SK-N-SH (cell line): ENCODE results near the gene RNF32. TPM values are rescaled to one million over a fixed set of nuclear protein-coding genes. Genes with fewer than 3 reads are reported as not detected.

Experiments
- CTCF ChIA-PET: fragments of 300-600, 350-600 bp; formaldehyde crosslinking; extraction: SDS; loops from one replicate; lab custom pipeline; 2021; lab: Yijun Ruan, JAX
- POLR2A ChIA-PET: fragments of 350-600 bp; sonication (Branson Sonifier 250); formaldehyde crosslinking; extraction: SDS; loops from one replicate; lab custom pipeline; 2020; ENCODE audit warnings: antibody characterized with exemption, inconsistent platforms; lab: Yijun Ruan, JAX
- DNase-seq: peaks from one replicate; pipeline ENCODE4 v3.0.0; 2012
- H2AFZ ChIP-seq: fragments of 200-600 bp; sonication (generic); 2 replicates; pipeline ENCODE4 v1.8.1; 2016; ENCODE audit warnings: antibody characterized with exemption, mild to moderate bottlenecking, low read depth
- H3F3A ChIP-seq: fragments of 200-600 bp; sonication (generic); replicated peaks from 2 replicates; pipeline ENCODE3; 2016; ENCODE audit warnings: antibody characterized with exemption, mild to moderate bottlenecking; ENCODE audit not compliant: insufficient read depth
- H3K27ac ChIP-seq, 2 experiments: fragments of 200-500 bp in 1 of 2; fragments of 200-600 bp in 1 of 2; sonication (Bioruptor generic) in 1 of 2; sonication (generic), shearing (Covaris generic) in 1 of 2; 2 replicates each; pipeline versions ENCODE4 v1.5.1 to v1.6.1; 2014 to 2016; ENCODE audit warnings: low read depth in 2 of 2, inconsistent platforms in 1 of 2, low read length in 1 of 2, mild to moderate bottlenecking in 1 of 2, mixed read lengths in 1 of 2
- H3K27me3 ChIP-seq: fragments of 200-600 bp; sonication (generic), shearing (Covaris generic); 2 replicates; pipeline ENCODE4 v1.6.1; 2016; ENCODE audit warnings: mixed run types; ENCODE audit not compliant: insufficient read depth
- H3K36me3 ChIP-seq, 2 experiments: fragments of 200-500 bp in 1 of 2; fragments of 200-600 bp in 1 of 2; sonication (Bioruptor generic) in 1 of 2; sonication (generic) in 1 of 2; replicated peaks in 1 of 2; 2 replicates each; pipeline versions ENCODE3 to v1.5.1; 2014 to 2016; ENCODE audit warnings: low read length in 1 of 2, mild to moderate bottlenecking in 1 of 2; ENCODE audit not compliant: insufficient read depth in 2 of 2, control insufficient read depth in 1 of 2
- H3K4me1 ChIP-seq, 2 experiments: fragments of 200-500 bp in 1 of 2; fragments of 200-600 bp in 1 of 2; sonication (Bioruptor generic) in 1 of 2; sonication (generic), shearing (Covaris generic) in 1 of 2; 2 replicates each; pipeline versions ENCODE4 v1.5.1 to v1.6.1; 2014 to 2016; ENCODE audit warnings: low read depth in 1 of 2, low read length in 1 of 2, mixed run types in 1 of 2; ENCODE audit not compliant: insufficient read depth in 2 of 2, control insufficient read depth in 1 of 2
- H3K4me2 ChIP-seq: fragments of 200-600 bp; sonication (generic), shearing (Covaris generic); 2 replicates; pipeline ENCODE4 v1.6.1; 2017; ENCODE audit warnings: mixed run types
- H3K4me3 ChIP-seq, 2 experiments: fragments of 200-500 bp in 1 of 2; fragments of 200-600 bp in 1 of 2; sonication (Bioruptor generic) in 1 of 2; sonication (generic), shearing (Covaris generic) in 1 of 2; 2 replicates each; pipeline versions ENCODE4 v1.5.1 to v1.8.1; 2014 to 2016; ENCODE audit warnings: low read depth in 2 of 2, inconsistent platforms in 1 of 2, low read length in 1 of 2, mild to moderate bottlenecking in 1 of 2, mixed read lengths in 1 of 2, moderate library complexity in 1 of 2
- H3K79me2 ChIP-seq: fragments of 200-600 bp; sonication (generic); 2 replicates; pipeline ENCODE4 v1.8.1; 2017; ENCODE audit warnings: mild to moderate bottlenecking; ENCODE audit not compliant: insufficient read depth
- H3K9ac ChIP-seq: fragments of 200-600 bp; sonication (generic); 2 replicates; pipeline ENCODE4 v1.6.1; 2017; ENCODE audit warnings: mixed run types
- H3K9me2 ChIP-seq: fragments of 200-600 bp; sonication (generic); 2 replicates; pipeline ENCODE4 v1.6.1; 2017; ENCODE audit warnings: mixed run types
- H3K9me3 ChIP-seq: fragments of 200-600 bp; sonication (generic); 2 replicates; pipeline ENCODE4 v1.6.1; 2017; ENCODE audit warnings: mixed run types, mild to moderate bottlenecking, moderate library complexity
- H4K20me1 ChIP-seq: fragments of 200-600 bp; sonication (generic); 2 replicates; pipeline ENCODE4 v1.6.1; 2017; ENCODE audit warnings: mild to moderate bottlenecking, mixed run types; ENCODE audit not compliant: insufficient read depth
- ELF1 ChIP-seq: IDR thresholded peaks from 2 replicates; pipeline ENCODE4 v1.4.0; 2012
- FOXM1 ChIP-seq: IDR thresholded peaks from 2 replicates; pipeline ENCODE4 v1.4.0; 2012; ENCODE audit warnings: low read depth, mild to moderate bottlenecking
- RFX5 ChIP-seq: IDR thresholded peaks from 2 replicates; pipeline ENCODE4 v1.6.1; 2012; ENCODE audit warnings: mild to moderate bottlenecking, improper control_type of control experiment, low read length
- RXRA ChIP-seq: IDR thresholded peaks from 2 replicates; pipeline ENCODE4 v1.4.0; 2012; ENCODE audit warnings: low read depth, mild to moderate bottlenecking, borderline replicate concordance
- TEAD4 ChIP-seq: IDR thresholded peaks from 2 replicates; pipeline ENCODE4 v1.4.0; 2012; ENCODE audit warnings: mild to moderate bottlenecking, borderline replicate concordance; ENCODE audit not compliant: insufficient read depth
- YY1 ChIP-seq: IDR thresholded peaks from 2 replicates; pipeline ENCODE4 v1.4.0; 2012; ENCODE audit warnings: low read depth, mild to moderate bottlenecking
- polyA plus RNA-seq, 3 experiments: library from polyadenylated mRNA; depleted of rRNA; stranded (reverse); fragments of >200 nt; gene quantifications; 2 replicates each; pipeline ENCODE4 v1.2.3, GENCODE V29; 2012
- TF ChIP-seq, protein P1 (sequence below): IDR thresholded peaks from 2 replicates; pipeline ENCODE4 v1.4.0; 2012; ENCODE audit warnings: low read depth, borderline replicate concordance

The RNF32 gene
- polyA plus RNA-seq, 1 of the 3 experiments (the other 2 are of a cell fraction), result 2.3 TPM

DNA sequence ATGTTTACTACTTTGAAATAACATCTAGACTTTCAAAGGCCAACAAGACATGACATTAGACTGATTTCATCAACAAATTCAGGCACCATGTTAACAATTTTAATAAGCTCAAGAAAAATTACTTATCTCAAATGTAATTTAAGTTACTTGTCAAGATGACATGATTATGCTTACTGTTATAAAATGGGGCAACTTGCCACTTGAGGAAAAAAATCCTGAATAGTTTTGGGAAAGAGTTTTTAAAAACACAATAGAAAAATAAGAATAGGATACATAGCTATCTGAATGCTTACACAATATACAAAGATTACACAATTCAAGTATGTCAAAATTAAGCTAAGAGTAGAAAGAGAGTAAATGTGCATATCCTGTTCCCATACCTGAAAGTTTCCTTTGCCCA is 85.4 kb downstream of the RNF32 start:
- no peaks in the 10 kb centered on the region for H3K27me3 ChIP-seq
- no peaks in the 10 kb centered on the region for H3K79me2 ChIP-seq
- H4K20me1 ChIP-seq, result no peaks in the 10 kb centered on the region
- no peak for DNase-seq
- H3K4me2 ChIP-seq, result no peak overlapping the region
- TF ChIP-seq RXRA (no peak), ELF1 (no peak), RFX5 (no peak), YY1 (no peak), TEAD4 (no peak), FOXM1 (no peak)
- TF ChIP-seq, protein P1, sequence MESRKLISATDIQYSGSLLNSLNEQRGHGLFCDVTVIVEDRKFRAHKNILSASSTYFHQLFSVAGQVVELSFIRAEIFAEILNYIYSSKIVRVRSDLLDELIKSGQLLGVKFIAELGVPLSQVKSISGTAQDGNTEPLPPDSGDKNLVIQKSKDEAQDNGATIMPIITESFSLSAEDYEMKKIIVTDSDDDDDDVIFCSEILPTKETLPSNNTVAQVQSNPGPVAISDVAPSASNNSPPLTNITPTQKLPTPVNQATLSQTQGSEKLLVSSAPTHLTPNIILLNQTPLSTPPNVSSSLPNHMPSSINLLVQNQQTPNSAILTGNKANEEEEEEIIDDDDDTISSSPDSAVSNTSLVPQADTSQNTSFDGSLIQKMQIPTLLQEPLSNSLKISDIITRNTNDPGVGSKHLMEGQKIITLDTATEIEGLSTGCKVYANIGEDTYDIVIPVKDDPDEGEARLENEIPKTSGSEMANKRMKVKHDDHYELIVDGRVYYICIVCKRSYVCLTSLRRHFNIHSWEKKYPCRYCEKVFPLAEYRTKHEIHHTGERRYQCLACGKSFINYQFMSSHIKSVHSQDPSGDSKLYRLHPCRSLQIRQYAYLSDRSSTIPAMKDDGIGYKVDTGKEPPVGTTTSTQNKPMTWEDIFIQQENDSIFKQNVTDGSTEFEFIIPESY, result no peak
- no peaks in the 10 kb centered on the region; the same call in 1 of the 2 replicates for H3K9me3 ChIP-seq
- ChIA-PET CTCF (interaction anchor here (5.4 kb wide), 1 partner anchor 21 kb away, joined by 21 read pairs; no protein-coding TSS in a partner anchor), POLR2A (no interaction called here)
- H2AFZ ChIP-seq, result no peak overlapping the region
- no peak overlapping the region for H3K27ac ChIP-seq
- H3K4me1 ChIP-seq, result peaks cover 0 to 17% of the 10 kb centered on the region in 2 experiments; a peak in 2 of 4 replicates
- H3K4me3 ChIP-seq, result no peak overlapping the region
- H3K9ac ChIP-seq, result no peak overlapping the region
- peaks cover 16 to 24% of the 10 kb centered on the region in 2 experiments for H3K36me3 ChIP-seq
- no peaks in the 10 kb centered on the region for H3K9me2 ChIP-seq
- no peaks in the 10 kb centered on the region for H3F3A ChIP-seq
